GM18907 (cell line): ENCODE results near the gene KCNB1.

ENCODE experiments used
- ATAC-seq: cut with Tn5 transposase; IDR thresholded peaks from one replicate; pipeline ENCODE4 v1.9.1; 2021; ENCODE audit warnings: mild to moderate bottlenecking, moderate library complexity; ENCODE audit not compliant: unreplicated experiment

KCNB1 gene

GRCh38 chr20:49471397-49471796 is 11.1 kb downstream of the KCNB1 start:
- ATAC-seq: no peak

- no peak for ATAC-seq
These were observed 11.5 kb downstream of the KCNB1 start for GRCh38 chr20:49470922-49471321.

- no peak for ATAC-seq
These were observed 13.4 kb downstream of the KCNB1 start for GRCh38 chr20:49469060-49469459.

- no peak for ATAC-seq
These were observed 14.1 kb downstream of the KCNB1 start for GRCh38 chr20:49468412-49468811.

- no peak for ATAC-seq
These were observed 16.2 kb downstream of the KCNB1 start for GRCh38 chr20:49466114-49466912.

- no peak for ATAC-seq
These were observed 17.9 kb downstream of the KCNB1 start for GRCh38 chr20:49464556-49464955.

GRCh38 chr20:49462626-49463025 is 19.8 kb downstream of the KCNB1 start:
- no peak for ATAC-seq

- no peak for ATAC-seq
These were observed 20.4 kb downstream of the KCNB1 start for GRCh38 chr20:49461894-49462620.

GRCh38 chr20:49460916-49461315 is 21.6 kb downstream of the KCNB1 start:
- ATAC-seq: no peak

GRCh38 chr20:49460131-49460530 is 22.3 kb downstream of the KCNB1 start:
- ATAC-seq: no peak

GRCh38 chr20:49459684-49460083 is 22.8 kb downstream of the KCNB1 start:
- ATAC-seq: no peak

GRCh38 chr20:49457444-49457843 is 25.0 kb downstream of the KCNB1 start:
- ATAC-seq: no peak

- ATAC-seq: no peak
These were observed 25.8 kb downstream of the KCNB1 start for GRCh38 chr20:49456646-49457045.

- ATAC-seq: no peak
These were observed 26.8 kb downstream of the KCNB1 start for GRCh38 chr20:49455691-49456090.

- no peak for ATAC-seq
These were observed 30.4 kb downstream of the KCNB1 start for GRCh38 chr20:49452011-49452482.

- no peak for ATAC-seq
These were observed 32.2 kb downstream of the KCNB1 start for GRCh38 chr20:49450281-49450721.

GRCh38 chr20:49448917-49449316 is 33.6 kb downstream of the KCNB1 start:
- ATAC-seq: no peak

- ATAC-seq: no peak
These were observed 34.3 kb downstream of the KCNB1 start for GRCh38 chr20:49447946-49448809.

GRCh38 chr20:49447364-49447763 is 35.1 kb downstream of the KCNB1 start:
- no peak for ATAC-seq

GRCh38 chr20:49446808-49447207 is 35.7 kb downstream of the KCNB1 start:
- ATAC-seq: no peak

- no peak for ATAC-seq
These were observed 36.4 kb downstream of the KCNB1 start for GRCh38 chr20:49446080-49446479.
